ENCODE measurements around the gene NMNAT2. TPM values are rescaled to one million over a fixed set of nuclear protein-coding genes. Genes with fewer than 3 reads are reported as not detected.
"Not testable (repeated sequence)": the region's sequence is repeated elsewhere in the genome, so short reads cannot be mapped to it uniquely, and the experiment has no call there.

The NMNAT2 gene
- total RNA-seq, 2 donors from 2014 or later, result 1.0 to 1.3 TPM

GRCh38 chr1:183438060-183438459 lies 19.9 kb upstream of the NMNAT2 start:
- WGBS, 2 donors, result 45 to 60% methylated on average over 2 of the region's 2 CpGs

GRCh38 chr1:183435497-183435896 lies 17.3 kb upstream of the NMNAT2 start:
- no peak for TF ChIP-seq POLR2A (IDR thresholded peaks at IDR 0.05)
- no peak for TF ChIP-seq CTCF (IDR thresholded peaks at IDR 0.05)
- WGBS, 2 donors, result 81 to 91% methylated on average over 2 of the region's 2 CpGs

More at GRCh38 chr1:183438060-183438459, 19.9 kb upstream of the NMNAT2 start:
- no peaks in the 10 kb centered on the region for H3K36me3 ChIP-seq (replicated peaks in 1 of 2; ENCODE audit: insufficient read depth in 1 of 2, low read depth in 2 of 2)
- no peak overlapping the region for H3K4me3 ChIP-seq
- no peaks in the 10 kb centered on the region for H3K9me3 ChIP-seq
- H3K4me1 ChIP-seq, result no peaks in the 10 kb centered on the region
- TF ChIP-seq POLR2A (IDR thresholded peaks at IDR 0.05) (no peak), CTCF (IDR thresholded peaks at IDR 0.05) (no peak)
- DNase-seq (no peak), ATAC-seq (no peak)
- no peak overlapping the region for H3K27ac ChIP-seq
- intact Hi-C loops (cut with DNase I), result no loop called here
- H3K27me3 ChIP-seq, result no peaks in the 10 kb centered on the region

GRCh38 chr1:183433703-183434102 lies 15.5 kb upstream of the NMNAT2 start:
- Histone ChIP-seq H3K27me3 (no peaks in the 10 kb centered on the region), H3K4me3 (no peak overlapping the region), H3K36me3 (replicated peaks in 1 of 2; ENCODE audit: insufficient read depth in 1 of 2, low read depth in 2 of 2) (no peaks in the 10 kb centered on the region), H3K4me1 (no peaks in the 10 kb centered on the region), H3K9me3 (no peaks in the 10 kb centered on the region), H3K27ac (no peak overlapping the region)
- no peak for DNase-seq
- ATAC-seq, result no peak
- no peak for TF ChIP-seq POLR2A (IDR thresholded peaks at IDR 0.05)
- TF ChIP-seq CTCF (IDR thresholded peaks at IDR 0.05), result no peak
- intact Hi-C loops (cut with DNase I), result no loop called here
- WGBS, 2 donors, result 17 to 47% methylated on average over 1 of the region's 1 CpG

More at GRCh38 chr1:183435497-183435896, 17.3 kb upstream of the NMNAT2 start:
- H3K4me1 ChIP-seq, result no peaks in the 10 kb centered on the region
- H3K27ac ChIP-seq, result no peak overlapping the region
- no peaks in the 10 kb centered on the region for H3K27me3 ChIP-seq
- DNase-seq (no peak), ATAC-seq (no peak)
- no peaks in the 10 kb centered on the region for H3K36me3 ChIP-seq (replicated peaks in 1 of 2; ENCODE audit: insufficient read depth in 1 of 2, low read depth in 2 of 2)
- intact Hi-C loops (cut with DNase I), result no loop called here
- H3K4me3 ChIP-seq, result no peak overlapping the region
- no peaks in the 10 kb centered on the region for H3K9me3 ChIP-seq

GRCh38 chr1:183432548-183432875 lies 14.3 kb upstream of the NMNAT2 start:
- Histone ChIP-seq H3K4me3 (no peak overlapping the region), H3K9me3 (no peaks in the 10 kb centered on the region), H3K4me1 (no peaks in the 10 kb centered on the region), H3K27ac (no peak overlapping the region), H3K27me3 (no peaks in the 10 kb centered on the region), H3K36me3 (replicated peaks in 1 of 2; ENCODE audit: insufficient read depth in 1 of 2, low read depth in 2 of 2) (no peaks in the 10 kb centered on the region)
- WGBS, 2 donors, result 52 to 80% methylated on average over 2 of the region's 2 CpGs
- DNase-seq, result no peak
- no peak for ATAC-seq
- no peak for TF ChIP-seq CTCF (IDR thresholded peaks at IDR 0.05)
- no peak for TF ChIP-seq POLR2A (IDR thresholded peaks at IDR 0.05)
- intact Hi-C loops (cut with DNase I), result no loop called here

GRCh38 chr1:183431840-183432547 lies 13.8 kb upstream of the NMNAT2 start:
- H3K36me3 ChIP-seq (replicated peaks in 1 of 2; ENCODE audit: insufficient read depth in 1 of 2, low read depth in 2 of 2), result no peaks in the 10 kb centered on the region
- DNase-seq (no peak), ATAC-seq (no peak)
- H3K4me3 ChIP-seq, result no peak overlapping the region
- H3K27me3 ChIP-seq, result no peaks in the 10 kb centered on the region
- TF ChIP-seq CTCF (IDR thresholded peaks at IDR 0.05), result no peak
- TF ChIP-seq POLR2A (IDR thresholded peaks at IDR 0.05), result no peak
- H3K4me1 ChIP-seq, result no peaks in the 10 kb centered on the region
- intact Hi-C loops (cut with DNase I), result no loop called here
- H3K9me3 ChIP-seq, result no peaks in the 10 kb centered on the region
- WGBS, 2 donors, result 69 to 78% methylated on average over 4 of the region's 4 CpGs
- H3K27ac ChIP-seq, result no peak overlapping the region

- ATAC-seq; intact Hi-C loops (cut with DNase I); H3K27ac ChIP-seq; H3K4me1 ChIP-seq; H3K27me3 ChIP-seq; H3K36me3 ChIP-seq (replicated peaks in 1 of 2; ENCODE audit: insufficient read depth in 1 of 2, low read depth in 2 of 2); H3K9me3 ChIP-seq; H3K4me3 ChIP-seq; DNase-seq: not testable (repeated sequence)
- WGBS, 2 donors, result 28 to 37% methylated on average over 2 to 3 of the region's 3 CpGs
These were observed 9.4 kb upstream of the NMNAT2 start for GRCh38 chr1:183427591-183427990.

Data from body of pancreas (tissue), 4 donors.